Ovary (tissue), 3 donors: ENCODE results near the gene DAB2IP.

ENCODE experiments used
- EP300 ChIP-seq: sonication (generic); formaldehyde crosslinking; IDR thresholded peaks from one replicate; pipeline ENCODE4 v1.6.1; 2017; ENCODE audit warnings: antibody characterized with exemption
- POLR2A ChIP-seq: fragments of 450-650 bp; IDR thresholded peaks from one replicate; pipeline ENCODE4 v1.6.1; 2017; ENCODE audit warnings: antibody characterized with exemption, mild to moderate bottlenecking, moderate library complexity
- TF ChIP-seq, protein P1 (sequence below), 3 donors: fragments of 450-650 bp in 2 of 3; fragments of 200-600 bp in 1 of 3; IDR thresholded peaks; one replicate each; pipeline versions ENCODE4 v1.5.1 to v1.8.0; 2016 to 2022; ENCODE audit warnings: antibody characterized with exemption in 3 of 3, mild to moderate bottlenecking in 1 of 3
- donor health status: DM: no; HTN: no; CAD: no.

DNA sequence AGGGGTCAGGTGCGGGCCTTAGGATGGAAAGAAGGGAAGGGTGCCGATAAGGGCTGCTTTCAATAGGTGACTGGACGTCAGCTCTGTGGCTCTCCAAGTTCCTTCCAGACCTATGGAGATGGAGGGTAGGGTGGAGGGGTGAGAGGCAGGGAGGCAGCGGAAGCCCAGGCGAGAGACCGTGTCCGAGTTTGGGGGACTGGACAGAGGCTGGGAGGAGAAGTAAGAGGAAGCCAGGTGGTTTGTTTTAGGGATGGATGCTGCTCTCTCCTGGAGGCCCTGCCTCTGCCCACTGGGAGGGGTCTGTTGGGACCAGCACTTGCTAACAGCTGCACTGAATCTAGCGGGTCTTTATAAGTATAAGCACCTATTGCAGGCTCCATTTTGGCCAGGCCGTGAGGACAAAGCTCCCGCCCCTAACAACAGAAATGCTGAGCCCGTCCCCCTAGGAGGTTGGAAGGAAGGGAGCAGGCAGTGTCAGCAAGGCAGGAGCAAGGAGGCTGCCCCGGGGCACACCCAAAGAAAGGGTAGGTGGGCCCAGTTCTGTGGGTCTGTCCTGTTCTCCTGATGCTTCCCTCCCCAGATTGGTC is 167.5 kb downstream of the DAB2IP start:
- TF ChIP-seq, protein P1, sequence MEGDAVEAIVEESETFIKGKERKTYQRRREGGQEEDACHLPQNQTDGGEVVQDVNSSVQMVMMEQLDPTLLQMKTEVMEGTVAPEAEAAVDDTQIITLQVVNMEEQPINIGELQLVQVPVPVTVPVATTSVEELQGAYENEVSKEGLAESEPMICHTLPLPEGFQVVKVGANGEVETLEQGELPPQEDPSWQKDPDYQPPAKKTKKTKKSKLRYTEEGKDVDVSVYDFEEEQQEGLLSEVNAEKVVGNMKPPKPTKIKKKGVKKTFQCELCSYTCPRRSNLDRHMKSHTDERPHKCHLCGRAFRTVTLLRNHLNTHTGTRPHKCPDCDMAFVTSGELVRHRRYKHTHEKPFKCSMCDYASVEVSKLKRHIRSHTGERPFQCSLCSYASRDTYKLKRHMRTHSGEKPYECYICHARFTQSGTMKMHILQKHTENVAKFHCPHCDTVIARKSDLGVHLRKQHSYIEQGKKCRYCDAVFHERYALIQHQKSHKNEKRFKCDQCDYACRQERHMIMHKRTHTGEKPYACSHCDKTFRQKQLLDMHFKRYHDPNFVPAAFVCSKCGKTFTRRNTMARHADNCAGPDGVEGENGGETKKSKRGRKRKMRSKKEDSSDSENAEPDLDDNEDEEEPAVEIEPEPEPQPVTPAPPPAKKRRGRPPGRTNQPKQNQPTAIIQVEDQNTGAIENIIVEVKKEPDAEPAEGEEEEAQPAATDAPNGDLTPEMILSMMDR (IDR thresholded peaks at IDR 0.05), result no peak
- TF ChIP-seq POLR2A, result no peak
- TF ChIP-seq EP300, result no peak
